Natural killer cell treated with Interleukin-12 subunit alpha and Interleukin-12 subunit beta and Interleukin-15 and Interleukin-18, amount 100 ng/mL, for 72 hours (primary cell): ENCODE data around the gene ABT1. TPM values are rescaled to one million over a fixed set of nuclear protein-coding genes. Genes with fewer than 3 reads are reported as not detected.
A peak's percentile ranks its signal among the peaks of the same experiment; 100 is the strongest.

Source experiments
- ATAC-seq, 2 donors: fragments of 150-1000 bp; cut with Tn5 transposase in 1 of 2; sonication (Bioruptor Pico), chemical (Tn5 transposase) in 1 of 2; 2 replicates each; pipeline ENCODE4 v1.10.0; 2021
- DNase-seq: peaks from one replicate; pipeline ENCODE4 v3.0.0; 2022; ENCODE audit warnings: low spot score
- H3K27ac Mint-ChIP-seq, 2 donors: 1 replicate in 1 of 2; 2 replicates in 1 of 2; pipeline ENCODE4 v1.8.0; 2022; ENCODE audit warnings: mixed read lengths in 2 of 2, mild to moderate bottlenecking in 1 of 2, moderate library complexity in 1 of 2
- H3K27me3 Mint-ChIP-seq, 2 donors: 1 replicate in 1 of 2; 2 replicates in 1 of 2; pipeline ENCODE4 v1.8.0; 2022; ENCODE audit warnings: mixed read lengths in 2 of 2
- H3K36me3 Mint-ChIP-seq: one replicate; pipeline ENCODE4 v1.8.0; 2022; ENCODE audit warnings: mixed read lengths
- H3K4me1 Mint-ChIP-seq, 2 donors: 1 replicate in 1 of 2; 2 replicates in 1 of 2; pipeline ENCODE4 v1.8.0; 2022; ENCODE audit warnings: low read depth in 2 of 2, mixed read lengths in 2 of 2, mild to moderate bottlenecking in 1 of 2
- H3K4me3 Mint-ChIP-seq: one replicate; pipeline ENCODE4 v1.8.0; 2022; ENCODE audit warnings: mixed read lengths
- H3K9me3 Mint-ChIP-seq: 2 replicates; pipeline ENCODE4 v1.8.0; 2022; ENCODE audit warnings: mixed read lengths
- total RNA-seq, 2 donors: library from RNA; stranded (reverse); gene quantifications; one replicate each; pipeline ENCODE4 v1.2.3, GENCODE V29; 2022

The ABT1 gene
- total RNA-seq, 2 donors from 2014 or later, result 26.1 to 29.5 TPM

- Mint-ChIP-seq H3K9me3 (peaks cover 9% of the 10 kb centered on the region), H3K27me3 (peaks cover 37 to 54% of the 10 kb centered on the region in 2 donors), H3K4me1 (peaks cover 18 to 21% of the 10 kb centered on the region in 2 donors), H3K4me3 (no peak overlapping the region), H3K27ac (no peak overlapping the region), H3K36me3 (no peaks in the 10 kb centered on the region)
- ATAC-seq (no peak), DNase-seq (no peak)
These were observed 15.4 kb upstream of the ABT1 start for GRCh38 chr6:26581164-26581915.

GRCh38 chr6:26588965-26589364 lies 7.8 kb upstream of the ABT1 start:
- Mint-ChIP-seq H3K27ac (no peak overlapping the region), H3K4me3 (no peak overlapping the region), H3K27me3 (peaks cover 34 to 36% of the 10 kb centered on the region in 2 donors), H3K9me3 (no peaks in the 10 kb centered on the region), H3K4me1 (no peaks in the 10 kb centered on the region), H3K36me3 (no peaks in the 10 kb centered on the region)
- DNase-seq (no peak), ATAC-seq (no peak)

GRCh38 chr6:26592649-26593048 lies 4.1 kb upstream of the ABT1 start:
- Mint-ChIP-seq H3K4me1 (no peaks in the 10 kb centered on the region), H3K27me3 (peaks cover 26 to 34% of the 10 kb centered on the region in 2 donors), H3K27ac (no peak overlapping the region), H3K36me3 (no peaks in the 10 kb centered on the region), H3K9me3 (no peaks in the 10 kb centered on the region), H3K4me3 (no peak overlapping the region)
- ATAC-seq (no peak), DNase-seq (no peak)

DNA sequence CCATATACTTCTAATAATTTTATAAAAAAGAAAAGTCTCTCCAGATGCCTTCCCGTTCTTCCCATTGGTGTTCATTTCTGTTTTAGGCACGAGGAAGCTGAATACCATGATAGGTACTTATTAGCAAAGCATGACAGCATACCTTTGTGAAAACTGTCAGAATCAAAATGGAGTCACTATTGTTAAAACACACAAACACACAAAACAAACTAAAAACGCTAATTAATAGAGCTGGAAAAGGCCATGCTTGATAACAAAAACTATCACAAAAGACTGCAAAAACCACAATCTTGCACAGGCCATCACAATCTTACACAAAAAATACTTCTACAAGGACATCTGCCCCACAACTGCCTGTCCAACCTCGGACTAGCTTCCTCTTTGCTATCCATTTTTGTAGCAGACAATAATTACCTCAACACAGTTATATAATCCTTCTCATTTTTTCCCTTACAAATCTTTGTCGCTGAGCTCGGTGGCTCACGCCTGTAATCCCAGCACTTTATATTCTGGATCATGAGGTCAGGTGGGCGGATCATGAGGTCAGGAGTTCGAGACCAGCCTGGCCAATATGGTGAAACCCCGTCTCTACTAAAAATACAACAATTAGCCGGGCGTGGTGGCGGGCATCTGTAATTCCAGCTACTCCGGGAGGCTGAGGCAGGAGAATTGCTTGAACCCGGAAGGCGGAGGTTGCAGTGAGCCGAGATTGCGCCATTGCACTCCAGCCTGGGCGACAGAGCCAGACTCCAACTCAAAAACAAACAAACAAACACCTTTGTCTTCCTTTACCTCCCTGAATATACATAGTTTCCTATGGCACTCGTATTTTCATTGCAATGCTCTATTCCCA lies 3.2 kb upstream of the ABT1 start:
- no peak for DNase-seq
- no peaks in the 10 kb centered on the region for H3K36me3 Mint-ChIP-seq
- no peaks in the 10 kb centered on the region for H3K9me3 Mint-ChIP-seq
- H3K4me3 Mint-ChIP-seq, result no peak overlapping the region
- no peak overlapping the region for H3K27ac Mint-ChIP-seq
- ATAC-seq, result no peak
- peaks cover 0 to 6% of the 10 kb centered on the region in 2 donors for H3K4me1 Mint-ChIP-seq
- peaks cover 26 to 34% of the 10 kb centered on the region in 2 donors for H3K27me3 Mint-ChIP-seq

GRCh38 chr6:26594131-26594498 lies 2.6 kb upstream of the ABT1 start:
- H3K27ac Mint-ChIP-seq, result peak overlapping the region in 1 of 2 donors; percentile 28
- DNase-seq (no peak), ATAC-seq (no peak)
- no peaks in the 10 kb centered on the region for H3K36me3 Mint-ChIP-seq
- H3K4me1 Mint-ChIP-seq, result peaks cover 0 to 8% of the 10 kb centered on the region in 2 donors
- no peaks in the 10 kb centered on the region for H3K9me3 Mint-ChIP-seq
- H3K4me3 Mint-ChIP-seq, result peak overlapping the region; percentile 26
- peaks cover 26 to 34% of the 10 kb centered on the region in 2 donors for H3K27me3 Mint-ChIP-seq

- DNase-seq, result no peak
- Mint-ChIP-seq H3K9me3 (no peaks in the 10 kb centered on the region), H3K27ac (peak overlapping the region in 1 of 2 donors; percentile 28), H3K4me3 (peak overlapping the region; percentile 26), H3K4me1 (peaks cover 0 to 8% of the 10 kb centered on the region in 2 donors), H3K27me3 (peaks cover 26 to 34% of the 10 kb centered on the region in 2 donors), H3K36me3 (no peaks in the 10 kb centered on the region)
- peak in 1 of 2 donors; percentile 2 for ATAC-seq
These were observed 1.8 kb upstream of the ABT1 start for GRCh38 chr6:26594730-26595632.

- H3K9me3 Mint-ChIP-seq, result no peaks in the 10 kb centered on the region
- H3K4me3 Mint-ChIP-seq, result no peak overlapping the region
- ATAC-seq (peak; percentile 66 to 80), DNase-seq (peak; percentile 88)
- H3K27me3 Mint-ChIP-seq, result peaks cover 23 to 34% of the 10 kb centered on the region in 2 donors
- peaks cover 0 to 8% of the 10 kb centered on the region in 2 donors for H3K4me1 Mint-ChIP-seq
- no peak overlapping the region for H3K27ac Mint-ChIP-seq
- no peaks in the 10 kb centered on the region for H3K36me3 Mint-ChIP-seq
These were observed 984 bp upstream of the ABT1 start for GRCh38 chr6:26595669-26596269.

DNA sequence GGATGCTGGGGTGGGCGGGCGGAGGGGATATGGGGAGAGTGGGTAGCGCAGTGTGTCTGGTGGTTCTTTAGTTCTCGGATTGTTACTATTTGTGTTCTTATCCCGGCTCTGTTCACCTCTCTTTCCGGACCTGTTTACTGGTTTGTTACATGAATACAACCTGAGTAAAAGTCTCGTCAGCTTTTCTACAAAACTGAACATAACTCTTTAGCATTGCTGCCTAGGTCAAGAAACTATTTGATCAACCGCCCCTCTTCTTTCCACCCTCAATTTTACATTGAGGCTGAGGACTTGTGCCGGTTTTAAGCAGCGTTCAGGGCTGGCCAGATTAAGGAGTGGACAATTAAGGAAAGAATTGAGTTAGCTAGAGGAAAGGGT lies 625 bp downstream of the ABT1 start:
- Mint-ChIP-seq H3K9me3 (no peaks in the 10 kb centered on the region), H3K27ac (no peak overlapping the region), H3K27me3 (peaks cover 12 to 20% of the 10 kb centered on the region in 2 donors), H3K36me3 (no peaks in the 10 kb centered on the region), H3K4me1 (peaks cover 0 to 8% of the 10 kb centered on the region in 2 donors), H3K4me3 (no peak overlapping the region)
- ATAC-seq, result no peak
- no peak for DNase-seq

DNA sequence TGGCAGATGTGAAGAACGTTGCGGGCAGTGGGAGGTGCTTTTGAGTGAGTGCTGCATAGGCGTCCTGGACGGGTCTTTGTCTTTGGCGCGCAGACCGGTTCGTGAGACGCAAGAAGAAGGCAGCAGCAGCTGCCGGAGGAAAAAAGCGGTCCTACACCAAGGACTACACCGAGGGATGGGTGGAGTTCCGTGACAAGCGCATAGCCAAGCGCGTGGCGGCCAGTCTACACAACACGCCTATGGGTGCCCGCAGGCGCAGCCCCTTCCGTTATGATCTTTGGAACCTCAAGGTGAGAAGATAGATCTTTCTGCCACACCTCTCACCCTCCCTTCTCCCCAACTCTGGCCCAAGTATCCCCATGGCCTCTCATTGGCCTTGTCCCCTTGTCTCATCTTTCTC lies 1.1 kb downstream of the ABT1 start:
- ATAC-seq (no peak), DNase-seq (no peak)
- Mint-ChIP-seq H3K27me3 (peaks cover 12 to 18% of the 10 kb centered on the region in 2 donors), H3K4me1 (peaks cover 0 to 8% of the 10 kb centered on the region in 2 donors), H3K27ac (no peak overlapping the region), H3K36me3 (no peaks in the 10 kb centered on the region), H3K4me3 (no peak overlapping the region), H3K9me3 (no peaks in the 10 kb centered on the region)

DNA sequence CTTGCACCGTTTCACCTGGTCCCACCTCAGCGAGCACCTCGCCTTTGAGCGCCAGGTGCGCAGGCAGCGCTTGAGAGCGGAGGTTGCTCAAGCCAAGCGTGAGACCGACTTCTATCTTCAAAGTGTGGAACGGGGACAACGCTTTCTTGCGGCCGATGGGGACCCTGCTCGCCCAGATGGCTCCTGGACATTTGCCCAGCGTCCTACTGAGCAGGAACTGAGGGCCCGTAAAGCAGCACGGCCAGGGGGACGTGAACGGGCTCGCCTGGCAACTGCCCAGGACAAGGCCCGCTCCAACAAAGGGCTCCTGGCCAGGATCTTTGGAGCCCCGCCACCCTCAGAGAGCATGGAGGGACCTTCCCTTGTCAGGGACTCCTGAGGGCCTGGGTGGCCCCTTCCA lies 1.5 kb downstream of the ABT1 start:
- Mint-ChIP-seq H3K9me3 (no peaks in the 10 kb centered on the region), H3K27ac (no peak overlapping the region), H3K4me1 (peaks cover 0 to 8% of the 10 kb centered on the region in 2 donors), H3K36me3 (no peaks in the 10 kb centered on the region), H3K27me3 (peaks cover 10 to 14% of the 10 kb centered on the region in 2 donors), H3K4me3 (no peak overlapping the region)
- DNase-seq, result no peak
- ATAC-seq, result no peak

DNA sequence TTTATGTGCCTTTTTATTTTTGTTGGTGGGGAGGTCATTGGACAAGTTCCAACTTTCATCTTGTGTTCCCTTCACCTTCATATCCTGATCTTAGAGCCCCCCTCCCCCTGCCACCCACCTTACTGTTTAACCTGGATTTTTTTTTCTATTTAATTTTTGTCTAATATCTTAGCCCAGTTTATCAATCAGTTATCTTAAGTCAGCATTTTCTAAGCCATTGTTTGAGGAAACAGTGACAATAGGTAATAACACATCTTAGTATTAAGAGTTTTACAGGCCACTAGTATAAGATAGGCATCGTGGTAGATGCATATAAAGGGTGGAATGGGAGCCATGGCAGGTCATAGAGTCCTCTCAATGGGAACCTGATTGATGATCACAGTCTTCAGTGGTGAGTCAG lies 2.4 kb downstream of the ABT1 start:
- peaks cover 0 to 8% of the 10 kb centered on the region in 2 donors for H3K4me1 Mint-ChIP-seq
- no peak overlapping the region for H3K4me3 Mint-ChIP-seq
- DNase-seq, result no peak
- no peaks in the 10 kb centered on the region for H3K9me3 Mint-ChIP-seq
- H3K27me3 Mint-ChIP-seq, result peaks cover 2 to 5% of the 10 kb centered on the region in 2 donors
- peak overlapping the region in 1 of 2 donors; percentile 3 for H3K27ac Mint-ChIP-seq
- no peak for ATAC-seq
- H3K36me3 Mint-ChIP-seq, result no peaks in the 10 kb centered on the region

DNA sequence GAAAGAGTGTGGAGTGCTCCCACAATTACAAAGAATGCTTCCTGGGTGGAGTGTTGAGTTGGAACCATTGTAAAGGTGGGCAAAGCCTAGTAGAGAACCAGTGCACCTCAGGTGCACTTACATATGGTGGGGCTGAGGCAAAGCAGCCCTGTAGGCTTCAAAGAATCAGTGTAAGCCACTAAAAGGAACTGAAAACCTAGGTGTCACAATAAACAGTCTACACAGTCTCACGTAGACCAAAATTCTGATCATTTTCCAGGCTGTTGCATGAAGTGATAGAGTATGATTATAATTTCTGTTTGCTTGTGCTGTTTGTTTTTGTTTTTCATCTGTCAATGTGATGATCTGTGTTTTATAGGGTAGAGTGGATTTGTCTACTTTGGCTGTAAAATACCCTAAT lies 2.8 kb downstream of the ABT1 start:
- no peak overlapping the region for H3K4me3 Mint-ChIP-seq

GRCh38 chr6:26600759-26601158 lies 4.0 kb downstream of the ABT1 start:
- ATAC-seq (no peak), DNase-seq (no peak)
- Mint-ChIP-seq H3K27ac (no peak overlapping the region), H3K9me3 (no peaks in the 10 kb centered on the region), H3K4me1 (peaks cover 0 to 8% of the 10 kb centered on the region in 2 donors), H3K27me3 (no peaks in the 10 kb centered on the region), H3K36me3 (no peaks in the 10 kb centered on the region), H3K4me3 (no peak overlapping the region)

More for the DNA sequence above, 2.8 kb downstream of the ABT1 start:
- Mint-ChIP-seq H3K4me1 (peaks cover 0 to 8% of the 10 kb centered on the region in 2 donors), H3K27me3 (peaks cover 0 to under 1% of the 10 kb centered on the region in 2 donors), H3K9me3 (no peaks in the 10 kb centered on the region), H3K27ac (peak overlapping the region in 1 of 2 donors; percentile 3), H3K36me3 (no peaks in the 10 kb centered on the region)
- no peak for ATAC-seq
- no peak for DNase-seq
